HepG2 (cell line): ENCODE measurements around the gene DTNB. TPM values are rescaled to one million over a fixed set of nuclear protein-coding genes. Genes with fewer than 3 reads are reported as not detected.
A peak's percentile ranks its signal among the peaks of the same experiment; 100 is the strongest.

Source experiments
- CBX5 ChIP-seq: sonication (generic); formaldehyde crosslinking; IDR thresholded peaks from 2 replicates; pipeline ENCODE4 v1.4.0; 2020; ENCODE audit warnings: missing genetic modification reagents, borderline replicate concordance
- CHD2 ChIP-seq: IDR thresholded peaks from 2 replicates; pipeline ENCODE4 v1.6.1; 2011; ENCODE audit warnings: low read depth, low read length, improper control_type of control experiment
- CREM ChIP-seq, 2 experiments: sonication (generic) in 1 of 2; formaldehyde crosslinking in 1 of 2; IDR thresholded peaks; 2 replicates each; pipeline versions ENCODE4 v1.4.0 to v1.6.1; 2016 to 2020; ENCODE audit warnings: antibody characterized with exemption in 1 of 2, mild to moderate bottlenecking in 1 of 2, missing genetic modification reagents in 1 of 2
- FIP1L1 ChIP-seq: fragments of 200-400 bp; formaldehyde crosslinking; IDR thresholded peaks from 2 replicates; pipeline ENCODE4 v1.6.1; 2018; ENCODE audit warnings: low read depth, mild to moderate bottlenecking, low read length, moderate library complexity, borderline replicate concordance; ENCODE audit not compliant: insufficient read depth
- GPN1 ChIP-seq: sonication (generic); formaldehyde crosslinking; IDR thresholded peaks from 2 replicates; pipeline ENCODE4 v1.5.1; 2020; ENCODE audit warnings: missing genetic modification reagents, borderline replicate concordance
- IKZF4 ChIP-seq: sonication (generic); formaldehyde crosslinking; IDR thresholded peaks from 2 replicates; pipeline ENCODE4 v1.5.1; 2020; ENCODE audit warnings: borderline replicate concordance, mild to moderate bottlenecking, low read depth, missing genetic modification reagents; ENCODE audit errors: not compliant biosample characterization
- KLF13 ChIP-seq: sonication (generic); formaldehyde crosslinking; IDR thresholded peaks from 2 replicates; pipeline ENCODE4 v1.4.0; 2020; ENCODE audit warnings: mild to moderate bottlenecking, missing genetic modification reagents
- NFYC ChIP-seq: IDR thresholded peaks from 2 replicates; pipeline ENCODE4 v1.6.1; 2016; ENCODE audit warnings: missing genetic modification reagents, missing compliant biosample characterization
- NKX3-1 ChIP-seq: sonication (generic); formaldehyde crosslinking; IDR thresholded peaks from 2 replicates; pipeline ENCODE4 v1.5.0; 2020; ENCODE audit warnings: missing genetic modification reagents
- RBM22 ChIP-seq: fragments of 200-400 bp; formaldehyde crosslinking; optimal IDR thresholded peaks from 2 replicates; pipeline ENCODE3; 2017; ENCODE audit warnings: mild to moderate bottlenecking, low read length, moderate library complexity
- RFXANK ChIP-seq: IDR thresholded peaks from 2 replicates; pipeline ENCODE4 v1.6.1; 2016
- SAP130 ChIP-seq: IDR thresholded peaks from 2 replicates; pipeline ENCODE4 v1.6.1; 2016; ENCODE audit warnings: low read depth
- SMAD1 ChIP-seq: sonication (generic); formaldehyde crosslinking; IDR thresholded peaks from 2 replicates; pipeline ENCODE4 v1.4.0; 2020; ENCODE audit warnings: missing genetic modification reagents, low read depth, mild to moderate bottlenecking, borderline replicate concordance
- WIZ ChIP-seq: sonication (generic); formaldehyde crosslinking; IDR thresholded peaks from 2 replicates; pipeline ENCODE4 v1.5.1; 2020; ENCODE audit warnings: mild to moderate bottlenecking, missing genetic modification reagents
- XBP1 ChIP-seq: sonication (generic); formaldehyde crosslinking; IDR thresholded peaks from 2 replicates; pipeline ENCODE4 v1.5.0; 2020; ENCODE audit warnings: missing genetic modification reagents
- ZFX ChIP-seq: sonication (generic); formaldehyde crosslinking; IDR thresholded peaks from 2 replicates; pipeline ENCODE4 v1.4.0; 2020; ENCODE audit warnings: mild to moderate bottlenecking, low read depth, missing genetic modification reagents, moderate library complexity
- ZKSCAN8 ChIP-seq: IDR thresholded peaks from 2 replicates; pipeline ENCODE4 v1.6.1; 2016; ENCODE audit warnings: borderline replicate concordance, missing genetic modification reagents, missing compliant biosample characterization
- ZNF180 ChIP-seq: sonication (generic); formaldehyde crosslinking; IDR thresholded peaks from 2 replicates; pipeline ENCODE4 v1.4.0; 2020; ENCODE audit warnings: low read depth, missing genetic modification reagents, borderline replicate concordance
- ZNF549 ChIP-seq: sonication (generic); formaldehyde crosslinking; IDR thresholded peaks from 2 replicates; pipeline ENCODE4 v1.5.0; 2020; ENCODE audit warnings: missing genetic modification reagents
- ZNF737 ChIP-seq: sonication (generic); formaldehyde crosslinking; IDR thresholded peaks from 2 replicates; pipeline ENCODE4 v1.5.0; 2020; ENCODE audit warnings: missing genetic modification reagents, mild to moderate bottlenecking, borderline replicate concordance
- ZNF746 ChIP-seq: sonication (generic); formaldehyde crosslinking; IDR thresholded peaks from 2 replicates; pipeline ENCODE4 v1.8.0; 2022; ENCODE audit warnings: mild to moderate bottlenecking, missing genetic modification reagents
- ZNF775 ChIP-seq: sonication (generic); formaldehyde crosslinking; IDR thresholded peaks from 2 replicates; pipeline ENCODE4 v1.4.0; 2020; ENCODE audit warnings: missing genetic modification reagents, mild to moderate bottlenecking, moderate library complexity, borderline replicate concordance
- polyA plus RNA-seq, 8 experiments: library from polyadenylated mRNA; depleted of rRNA in 3 of 8; stranded (reverse) in 7 of 8; unstranded in 1 of 8; fragments of >200 nt; fragmentation: Illumina TruSeq in 4 of 8; extraction: Trizol in 4 of 8; gene quantifications; 2 replicates each; pipeline versions ENCODE4 v1.2.1 to v1.2.3, GENCODE V29; 2011 to 2016; ENCODE audit warnings: low read depth in 4 of 8, missing spikeins in 1 of 8, mixed read lengths in 1 of 8; ENCODE audit not compliant: insufficient read depth in 1 of 8
- total RNA-seq, 5 experiments: library from RNA; depleted of rRNA; stranded (reverse); fragments of >200 nt; fragmentation: Illumina TruSeq; extraction: Trizol; gene quantifications; 2 replicates each; pipeline ENCODE4 v1.2.3, GENCODE V29; 2016; ENCODE audit warnings: low read depth in 1 of 5
- TF ChIP-seq, protein P1 (sequence below): sonication (generic); formaldehyde crosslinking; IDR thresholded peaks from 2 replicates; pipeline ENCODE4 v1.4.0; 2020; ENCODE audit warnings: missing genetic modification reagents
- TF ChIP-seq, protein P2 (sequence below): sonication (generic); formaldehyde crosslinking; IDR thresholded peaks from 2 replicates; pipeline ENCODE4 v1.8.0; 2022; ENCODE audit warnings: mild to moderate bottlenecking, missing genetic modification reagents; ENCODE audit not compliant: insufficient replicate concordance
- TF ChIP-seq, protein P3 (sequence below): sonication (generic); formaldehyde crosslinking; IDR thresholded peaks from 2 replicates; pipeline ENCODE4 v1.5.1; 2020; ENCODE audit warnings: mild to moderate bottlenecking, missing genetic modification reagents, moderate library complexity

Gene DTNB
- total and polyA plus RNA-seq, 2 of the 13 experiments (the other 11 are each of a cell fraction or from before 2014, with no cell fraction given): 14.4 to 23.9 TPM

DNA sequence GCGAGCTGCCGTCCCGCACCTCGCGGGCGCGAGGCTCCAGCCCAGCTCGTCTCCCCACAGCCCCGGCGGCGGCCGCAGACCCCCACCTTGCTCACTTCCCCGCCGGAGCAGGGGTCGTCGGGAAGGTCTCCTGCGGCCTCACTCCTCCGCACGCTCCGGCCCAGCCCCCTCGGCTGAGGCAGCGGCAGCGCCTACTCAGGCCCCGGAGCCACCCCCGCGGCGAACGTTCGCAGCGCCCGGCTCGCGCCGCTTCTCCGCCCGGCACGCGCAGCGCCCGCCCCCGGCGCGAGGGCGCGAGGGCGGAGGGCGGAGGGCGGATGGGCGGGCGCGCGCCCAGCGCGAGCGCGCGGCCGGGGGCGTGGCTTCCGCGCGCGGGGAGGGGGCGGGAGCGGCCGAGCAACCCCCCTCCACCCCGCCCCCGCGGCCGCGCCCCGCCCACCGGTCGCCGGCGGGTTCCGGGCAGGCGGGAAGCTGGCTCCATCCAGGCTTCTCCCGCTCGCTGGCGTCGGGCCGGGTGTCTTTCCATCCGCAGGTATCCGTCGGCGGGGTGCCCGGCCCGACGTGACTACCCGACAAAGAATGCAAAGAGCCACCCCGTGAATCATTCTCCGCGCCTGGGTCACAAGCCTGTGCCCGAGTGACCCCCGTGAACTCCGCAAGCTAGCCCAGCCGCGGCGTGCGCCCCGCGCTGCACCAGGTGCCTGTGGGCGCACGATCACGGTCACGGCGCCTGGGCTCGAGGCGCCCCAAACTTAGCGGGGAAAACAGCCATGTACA, at the start of gene DTNB (continued):
- TF ChIP-seq, protein P1, sequence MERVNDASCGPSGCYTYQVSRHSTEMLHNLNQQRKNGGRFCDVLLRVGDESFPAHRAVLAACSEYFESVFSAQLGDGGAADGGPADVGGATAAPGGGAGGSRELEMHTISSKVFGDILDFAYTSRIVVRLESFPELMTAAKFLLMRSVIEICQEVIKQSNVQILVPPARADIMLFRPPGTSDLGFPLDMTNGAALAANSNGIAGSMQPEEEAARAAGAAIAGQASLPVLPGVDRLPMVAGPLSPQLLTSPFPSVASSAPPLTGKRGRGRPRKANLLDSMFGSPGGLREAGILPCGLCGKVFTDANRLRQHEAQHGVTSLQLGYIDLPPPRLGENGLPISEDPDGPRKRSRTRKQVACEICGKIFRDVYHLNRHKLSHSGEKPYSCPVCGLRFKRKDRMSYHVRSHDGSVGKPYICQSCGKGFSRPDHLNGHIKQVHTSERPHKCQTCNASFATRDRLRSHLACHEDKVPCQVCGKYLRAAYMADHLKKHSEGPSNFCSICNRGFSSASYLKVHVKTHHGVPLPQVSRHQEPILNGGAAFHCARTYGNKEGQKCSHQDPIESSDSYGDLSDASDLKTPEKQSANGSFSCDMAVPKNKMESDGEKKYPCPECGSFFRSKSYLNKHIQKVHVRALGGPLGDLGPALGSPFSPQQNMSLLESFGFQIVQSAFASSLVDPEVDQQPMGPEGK (CRISPR knock-in tag): peak; percentile 53; the same call in 1 of the 2 replicates
- no peak for TF ChIP-seq ZNF180
- 0 out of 2 replicates have a peak, but pooled peaks have one; percentile 29 for TF ChIP-seq CHD2
- no peak for TF ChIP-seq NFYC (CRISPR knock-in tag)
- no peak for TF ChIP-seq CREM (IDR thresholded peaks at IDR 0.05)
- TF ChIP-seq CREM (CRISPR knock-in tag; IDR thresholded peaks at IDR 0.05): no peak
- no peak for TF ChIP-seq GPN1
- no peak for TF ChIP-seq RBM22
- no peak; the same call in 1 of the 2 replicates for TF ChIP-seq CBX5 (CRISPR knock-in tag)
- no peak for TF ChIP-seq ZNF775 (CRISPR knock-in tag)
- no peak for TF ChIP-seq ZNF737 (CRISPR knock-in tag)
- TF ChIP-seq, protein P2, sequence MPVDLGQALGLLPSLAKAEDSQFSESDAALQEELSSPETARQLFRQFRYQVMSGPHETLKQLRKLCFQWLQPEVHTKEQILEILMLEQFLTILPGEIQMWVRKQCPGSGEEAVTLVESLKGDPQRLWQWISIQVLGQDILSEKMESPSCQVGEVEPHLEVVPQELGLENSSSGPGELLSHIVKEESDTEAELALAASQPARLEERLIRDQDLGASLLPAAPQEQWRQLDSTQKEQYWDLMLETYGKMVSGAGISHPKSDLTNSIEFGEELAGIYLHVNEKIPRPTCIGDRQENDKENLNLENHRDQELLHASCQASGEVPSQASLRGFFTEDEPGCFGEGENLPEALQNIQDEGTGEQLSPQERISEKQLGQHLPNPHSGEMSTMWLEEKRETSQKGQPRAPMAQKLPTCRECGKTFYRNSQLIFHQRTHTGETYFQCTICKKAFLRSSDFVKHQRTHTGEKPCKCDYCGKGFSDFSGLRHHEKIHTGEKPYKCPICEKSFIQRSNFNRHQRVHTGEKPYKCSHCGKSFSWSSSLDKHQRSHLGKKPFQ (CRISPR knock-in tag): no peak
- peak; percentile 58 for TF ChIP-seq SAP130 (CRISPR knock-in tag)
- TF ChIP-seq, protein P3, sequence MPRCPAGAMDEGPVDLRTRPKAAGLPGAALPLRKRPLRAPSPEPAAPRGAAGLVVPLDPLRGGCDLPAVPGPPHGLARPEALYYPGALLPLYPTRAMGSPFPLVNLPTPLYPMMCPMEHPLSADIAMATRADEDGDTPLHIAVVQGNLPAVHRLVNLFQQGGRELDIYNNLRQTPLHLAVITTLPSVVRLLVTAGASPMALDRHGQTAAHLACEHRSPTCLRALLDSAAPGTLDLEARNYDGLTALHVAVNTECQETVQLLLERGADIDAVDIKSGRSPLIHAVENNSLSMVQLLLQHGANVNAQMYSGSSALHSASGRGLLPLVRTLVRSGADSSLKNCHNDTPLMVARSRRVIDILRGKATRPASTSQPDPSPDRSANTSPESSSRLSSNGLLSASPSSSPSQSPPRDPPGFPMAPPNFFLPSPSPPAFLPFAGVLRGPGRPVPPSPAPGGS (CRISPR knock-in tag): peak; percentile 86
- no peak for TF ChIP-seq ZNF549 (CRISPR knock-in tag)
- TF ChIP-seq ZKSCAN8 (CRISPR knock-in tag): no peak
- no peak for TF ChIP-seq FIP1L1
- TF ChIP-seq ZFX (CRISPR knock-in tag): peak; percentile 79
- 0 out of 2 replicates have a peak, but pooled peaks have one; percentile 2 for TF ChIP-seq NKX3-1
- 0 out of 2 replicates have a peak, but pooled peaks have one; percentile 86 for TF ChIP-seq KLF13 (CRISPR knock-in tag)
- TF ChIP-seq ZNF746 (CRISPR knock-in tag): no peak; the same call in 1 of the 2 replicates
- no peak for TF ChIP-seq XBP1 (CRISPR knock-in tag)
- TF ChIP-seq SMAD1 (CRISPR knock-in tag): no peak
- TF ChIP-seq WIZ (CRISPR knock-in tag): no peak
- TF ChIP-seq IKZF4 (CRISPR knock-in tag): no peak
- no peak for TF ChIP-seq RFXANK (CRISPR knock-in tag)
